ENCODE data around the gene RAB30.

The RAB30 gene

DNA sequence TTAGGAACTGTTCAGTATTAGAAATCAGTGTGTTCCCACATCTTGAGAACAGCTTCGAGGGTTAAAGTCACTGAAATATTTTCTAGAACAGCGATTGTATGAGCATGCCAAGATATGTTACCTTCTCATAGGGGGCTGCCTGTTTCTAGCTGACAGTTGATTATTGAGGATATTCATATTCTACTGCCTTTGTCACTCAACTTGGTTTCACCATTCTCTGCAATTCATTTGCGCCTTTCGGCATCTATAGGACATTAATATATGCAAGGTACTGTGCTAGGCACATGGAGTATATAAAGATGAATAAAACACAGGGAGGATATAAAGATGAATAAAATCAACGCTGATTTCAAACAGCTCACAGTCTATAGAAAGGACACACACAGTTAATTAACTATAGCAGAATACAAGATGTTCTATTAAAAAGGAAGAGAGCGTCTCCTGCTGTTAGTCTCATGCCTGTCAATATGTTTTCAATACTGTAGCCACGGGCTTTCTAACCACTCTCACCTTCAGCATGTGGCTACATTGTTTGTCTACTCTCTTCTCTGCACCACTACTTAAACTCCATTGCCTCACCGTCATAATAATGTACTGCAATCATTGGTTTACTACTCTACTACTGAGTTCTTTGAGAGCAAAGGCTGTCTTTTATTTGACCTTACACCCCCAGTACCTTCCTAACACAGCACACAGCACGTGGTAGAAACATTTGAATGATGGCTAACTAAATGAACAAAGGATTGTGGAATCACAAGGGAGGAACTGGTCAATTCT is 81.9 kb downstream of the RAB30 start:
- no peak for DNase-seq (ENCODE audit: low spot score)
- in situ Hi-C loops (cut with MboI; ENCODE audit: low sequenced_read_pairs, unreplicated experiment), result no loop called here
- TF ChIP-seq, protein P1, sequence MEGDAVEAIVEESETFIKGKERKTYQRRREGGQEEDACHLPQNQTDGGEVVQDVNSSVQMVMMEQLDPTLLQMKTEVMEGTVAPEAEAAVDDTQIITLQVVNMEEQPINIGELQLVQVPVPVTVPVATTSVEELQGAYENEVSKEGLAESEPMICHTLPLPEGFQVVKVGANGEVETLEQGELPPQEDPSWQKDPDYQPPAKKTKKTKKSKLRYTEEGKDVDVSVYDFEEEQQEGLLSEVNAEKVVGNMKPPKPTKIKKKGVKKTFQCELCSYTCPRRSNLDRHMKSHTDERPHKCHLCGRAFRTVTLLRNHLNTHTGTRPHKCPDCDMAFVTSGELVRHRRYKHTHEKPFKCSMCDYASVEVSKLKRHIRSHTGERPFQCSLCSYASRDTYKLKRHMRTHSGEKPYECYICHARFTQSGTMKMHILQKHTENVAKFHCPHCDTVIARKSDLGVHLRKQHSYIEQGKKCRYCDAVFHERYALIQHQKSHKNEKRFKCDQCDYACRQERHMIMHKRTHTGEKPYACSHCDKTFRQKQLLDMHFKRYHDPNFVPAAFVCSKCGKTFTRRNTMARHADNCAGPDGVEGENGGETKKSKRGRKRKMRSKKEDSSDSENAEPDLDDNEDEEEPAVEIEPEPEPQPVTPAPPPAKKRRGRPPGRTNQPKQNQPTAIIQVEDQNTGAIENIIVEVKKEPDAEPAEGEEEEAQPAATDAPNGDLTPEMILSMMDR (IDR thresholded peaks at IDR 0.05; ENCODE audit: borderline replicate concordance, control extremely low read depth, extremely low read depth, insufficient read depth, missing control alignments), result no peak

DNA sequence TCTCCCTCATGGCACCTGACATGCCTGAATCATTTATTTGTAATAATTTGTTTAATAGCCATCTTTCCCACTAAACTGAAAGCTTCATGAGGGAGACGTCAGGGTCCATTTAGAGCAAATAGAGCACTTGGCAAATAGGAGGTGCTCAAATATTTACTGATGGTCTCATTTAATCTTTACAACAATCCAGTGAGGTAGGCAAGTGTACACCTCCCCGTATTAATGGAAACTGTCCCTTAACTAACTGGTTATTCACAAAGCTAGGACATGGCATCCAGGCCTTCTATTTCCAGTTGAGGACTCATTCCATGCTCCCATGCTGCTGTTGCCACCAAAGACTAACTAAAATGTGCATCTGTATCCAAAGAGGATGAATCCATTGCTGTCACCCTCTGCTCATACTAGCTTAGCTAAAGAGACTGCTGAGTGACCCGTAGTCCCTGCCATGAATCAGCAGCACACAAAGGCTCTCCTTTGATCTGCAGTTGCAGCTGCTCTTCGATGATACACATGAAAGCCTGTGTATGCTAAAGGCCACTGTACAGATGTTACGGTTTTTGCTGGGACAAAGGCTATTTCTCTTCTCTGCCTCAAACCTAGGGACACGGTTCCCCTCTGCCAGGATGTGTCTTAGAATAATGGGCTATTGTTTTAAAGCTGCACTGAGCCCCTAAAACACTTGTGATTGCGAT is 82.6 kb downstream of the RAB30 start:
- TF ChIP-seq, protein P1 (IDR thresholded peaks at IDR 0.05; ENCODE audit: borderline replicate concordance, control extremely low read depth, extremely low read depth, insufficient read depth, missing control alignments), result no peak
- in situ Hi-C loops (cut with MboI; ENCODE audit: low sequenced_read_pairs, unreplicated experiment), result no loop called here
- DNase-seq (ENCODE audit: low spot score), result no peak

DNA sequence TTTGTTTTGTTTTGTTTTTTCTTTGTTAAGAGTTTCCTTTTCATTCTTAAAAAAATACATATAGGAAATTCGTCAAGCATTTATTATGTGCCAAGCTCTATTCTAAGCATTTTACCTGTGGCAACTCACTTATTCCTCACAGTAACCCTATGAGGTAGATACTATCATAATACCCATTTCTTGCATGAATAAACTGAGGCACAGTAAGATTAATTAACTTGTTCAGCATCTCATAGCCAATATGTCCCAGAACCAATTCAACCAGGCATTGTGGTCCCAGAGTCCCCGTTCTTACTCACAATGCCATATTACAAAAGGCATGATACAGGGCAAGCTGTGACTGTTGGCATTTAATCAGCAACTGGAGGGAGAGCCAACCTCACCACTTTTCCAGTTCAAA is 83.7 kb downstream of the RAB30 start:
- TF ChIP-seq, protein P1 (IDR thresholded peaks at IDR 0.05; ENCODE audit: borderline replicate concordance, control extremely low read depth, extremely low read depth, insufficient read depth, missing control alignments), result no peak
- no peak for DNase-seq (ENCODE audit: low spot score)
- in situ Hi-C loops (cut with MboI; ENCODE audit: low sequenced_read_pairs, unreplicated experiment), result no loop called here

DNA sequence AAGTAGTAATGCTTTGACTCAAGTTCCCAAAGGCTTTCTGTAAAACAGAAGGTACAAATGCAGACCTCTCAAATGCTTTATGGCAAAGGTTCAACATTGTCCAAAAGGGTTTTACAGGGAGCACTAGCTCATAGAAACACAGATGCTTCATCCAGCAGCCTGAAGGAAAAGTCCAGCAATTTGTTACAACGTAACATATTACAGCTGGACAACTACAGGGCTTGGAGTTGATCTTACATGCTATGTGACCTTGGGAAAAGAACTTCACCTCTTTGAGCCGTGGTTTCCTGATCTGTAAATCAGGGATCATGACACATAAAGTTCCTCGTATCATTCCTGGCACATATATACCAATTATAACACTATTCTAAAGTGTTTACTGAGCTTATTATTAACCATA is 85.3 kb downstream of the RAB30 start:
- no peak for DNase-seq (ENCODE audit: low spot score)
- TF ChIP-seq, protein P1 (IDR thresholded peaks at IDR 0.05; ENCODE audit: borderline replicate concordance, control extremely low read depth, extremely low read depth, insufficient read depth, missing control alignments), result no peak
- in situ Hi-C loops (cut with MboI; ENCODE audit: low sequenced_read_pairs, unreplicated experiment), result no loop called here

DNA sequence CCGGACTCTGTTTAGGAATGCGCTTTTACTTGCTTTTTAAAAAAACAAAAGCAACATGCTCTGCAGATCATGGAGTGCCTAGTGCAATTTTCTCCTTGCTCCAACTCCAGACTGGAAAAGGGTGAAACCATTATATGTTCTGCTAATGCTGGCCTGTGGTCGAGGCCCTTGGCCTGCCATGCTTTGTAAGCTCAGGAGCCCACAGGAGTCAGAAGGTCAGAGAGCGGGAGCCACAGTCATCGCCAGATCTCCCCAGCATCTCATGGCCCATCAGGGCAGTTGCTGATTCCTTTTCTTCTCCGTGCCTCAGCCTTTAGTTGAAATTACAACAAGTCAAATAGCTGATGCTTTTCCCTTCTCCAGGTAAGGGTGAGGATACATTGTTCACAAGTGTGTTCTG is 89.8 kb downstream of the RAB30 start:
- TF ChIP-seq, protein P1 (IDR thresholded peaks at IDR 0.05; ENCODE audit: borderline replicate concordance, control extremely low read depth, extremely low read depth, insufficient read depth, missing control alignments), result no peak
- no peak for DNase-seq (ENCODE audit: low spot score)
- in situ Hi-C loops (cut with MboI; ENCODE audit: low sequenced_read_pairs, unreplicated experiment), result no loop called here

DNA sequence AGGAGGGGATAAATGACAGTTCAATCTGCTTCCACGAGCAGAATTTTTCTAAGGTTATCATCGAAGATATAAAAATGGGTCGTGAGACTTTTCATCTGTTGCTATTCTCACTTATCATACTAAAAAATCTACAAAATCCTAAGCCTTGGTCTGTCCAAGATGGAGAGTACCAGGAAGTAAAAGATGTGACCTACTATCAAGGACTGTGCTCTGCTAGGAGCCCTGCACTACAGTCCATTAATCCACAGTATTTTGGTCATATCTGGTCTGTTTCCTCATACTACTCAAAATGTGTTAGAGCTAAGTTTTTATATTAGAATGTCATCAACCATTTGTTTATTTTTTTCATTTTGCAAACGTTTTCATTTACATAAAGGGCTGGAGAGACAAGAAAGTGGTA is 90.8 kb downstream of the RAB30 start:
- in situ Hi-C loops (cut with MboI; ENCODE audit: low sequenced_read_pairs, unreplicated experiment), result no loop called here
- no peak for DNase-seq (ENCODE audit: low spot score)
- TF ChIP-seq, protein P1 (IDR thresholded peaks at IDR 0.05; ENCODE audit: borderline replicate concordance, control extremely low read depth, extremely low read depth, insufficient read depth, missing control alignments), result no peak
